NCI-H2171 (cell line): ENCODE data around the gene ARRDC4.

ENCODE experiments used
- DNase-seq: peaks from one replicate; lab custom pipeline; 2025; lab: John Stamatoyannopoulos, UW

The ARRDC4 gene

DNA sequence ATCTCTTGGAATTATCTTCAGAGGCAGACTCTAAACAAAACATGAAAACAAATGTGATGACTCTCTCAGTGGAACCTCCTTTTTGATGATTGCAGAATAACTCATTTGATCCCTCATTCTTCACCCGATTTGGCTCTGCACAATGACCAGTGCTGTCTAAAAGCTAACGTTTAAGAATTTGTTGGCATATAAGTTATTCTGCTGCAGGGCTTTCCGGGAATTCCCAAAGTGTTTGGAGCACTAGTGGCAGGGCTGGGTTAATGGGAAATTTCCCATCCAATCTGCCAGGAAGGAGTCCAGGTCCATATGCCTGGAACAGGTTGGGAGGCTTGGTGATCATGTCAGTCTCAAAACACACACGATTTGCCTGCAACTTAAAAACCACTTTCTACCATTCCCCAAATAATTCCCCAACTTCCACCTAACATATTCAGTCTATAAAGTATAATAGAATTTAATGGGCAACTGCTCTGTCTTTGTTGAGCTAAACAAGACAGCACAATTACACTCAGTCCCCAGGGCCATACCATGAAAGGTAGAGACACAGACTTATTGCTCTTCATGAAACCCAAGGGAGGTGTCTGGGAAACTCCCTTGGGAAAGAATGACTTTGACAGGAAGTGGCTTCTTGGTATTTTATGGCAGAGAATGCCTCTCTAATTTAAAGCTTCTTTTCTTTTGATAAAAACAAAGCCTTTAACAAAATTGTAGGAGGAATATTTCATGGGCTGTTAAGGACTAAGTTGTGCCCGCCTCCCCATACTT, 38.0 kb downstream of the ARRDC4 start:
- no peak for DNase-seq

DNA sequence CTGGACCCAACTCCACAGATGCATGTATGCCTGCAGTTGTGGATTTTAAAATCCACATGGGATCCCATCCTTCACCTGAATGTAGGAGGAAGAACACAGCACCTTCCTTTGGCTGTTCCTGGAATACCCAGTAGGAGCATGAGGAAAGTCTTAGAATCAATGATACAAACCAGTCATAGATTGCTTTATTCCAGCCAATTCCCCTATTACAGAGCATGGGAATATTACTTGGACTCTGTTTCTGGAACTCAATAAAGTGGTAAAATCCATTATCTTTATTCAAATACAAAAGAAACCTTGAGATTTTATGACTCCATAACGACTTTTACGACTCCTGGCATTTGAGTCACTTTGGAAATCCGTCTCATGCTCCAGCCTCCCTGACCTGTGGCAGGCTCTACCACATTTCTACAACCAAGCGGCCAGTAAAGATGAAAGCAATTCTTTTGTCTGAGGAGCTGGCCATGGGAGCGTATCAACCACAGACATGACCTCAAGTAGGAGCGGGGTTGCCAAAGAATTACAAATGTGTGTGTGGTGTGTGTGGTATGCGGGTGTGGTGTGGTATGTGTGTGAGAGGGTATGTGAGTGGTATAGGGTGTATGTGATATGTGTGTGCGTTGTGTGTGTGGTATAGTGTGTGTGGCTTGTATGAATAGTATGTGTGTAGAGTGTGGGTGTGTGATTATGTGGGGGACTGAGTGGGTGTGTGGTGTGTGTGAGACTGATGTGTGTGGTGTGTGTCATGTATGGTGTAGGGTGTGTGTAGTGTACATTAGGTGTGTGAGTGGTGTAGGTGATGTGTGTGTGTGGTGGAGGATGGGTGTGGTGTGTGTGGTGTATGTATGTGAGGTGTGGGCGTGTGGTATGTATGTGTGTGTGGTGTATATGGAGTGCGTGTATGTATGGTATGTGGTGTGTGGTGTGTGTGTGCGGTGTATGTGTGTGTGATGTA, 40.0 kb downstream of the ARRDC4 start:
- DNase-seq: no peak

DNA sequence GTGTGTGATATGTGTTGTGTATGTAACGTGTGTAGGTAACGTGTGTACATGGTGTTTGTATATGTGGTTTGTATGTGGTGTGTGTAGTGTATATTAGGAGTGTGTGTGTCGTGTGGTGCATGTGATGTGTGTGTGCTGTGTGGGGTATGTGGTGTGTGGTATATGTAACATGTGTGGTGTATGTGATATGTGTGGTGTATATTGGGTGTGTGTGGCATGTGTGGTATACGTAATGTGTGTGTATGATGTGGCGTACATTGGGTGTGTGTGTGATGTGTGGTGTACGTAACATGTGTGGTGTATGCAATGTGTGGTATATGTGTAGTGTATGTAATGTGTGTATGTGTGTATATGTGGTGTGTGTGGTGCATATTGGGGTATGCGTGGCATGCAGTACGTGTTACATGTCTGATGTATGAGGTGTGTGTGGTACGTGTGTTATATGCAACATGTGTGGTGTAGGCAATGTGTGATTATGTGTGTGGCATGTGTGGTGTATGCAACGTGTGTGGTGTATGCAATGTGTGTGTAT, 41.2 kb downstream of the ARRDC4 start:
- DNase-seq: no peak

DNA sequence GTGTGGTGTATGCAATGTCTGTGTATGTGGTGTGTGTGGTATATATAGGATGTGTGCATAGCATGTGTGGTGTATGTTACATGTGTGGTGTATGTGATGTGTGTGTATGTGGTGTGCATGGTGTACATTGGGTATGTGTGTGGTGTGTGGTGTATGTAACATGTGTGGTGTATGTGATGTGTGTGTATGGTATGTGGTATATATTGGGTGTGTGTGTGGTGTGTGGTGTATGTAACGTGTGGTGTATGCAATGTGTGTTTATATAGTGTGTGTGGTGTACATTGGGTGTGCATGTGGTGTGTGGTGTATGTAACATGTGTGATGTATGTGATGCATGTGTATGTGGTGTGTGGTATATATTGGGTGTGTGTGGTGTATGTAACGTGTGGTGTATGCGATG, 41.9 kb downstream of the ARRDC4 start:
- DNase-seq: no peak

DNA sequence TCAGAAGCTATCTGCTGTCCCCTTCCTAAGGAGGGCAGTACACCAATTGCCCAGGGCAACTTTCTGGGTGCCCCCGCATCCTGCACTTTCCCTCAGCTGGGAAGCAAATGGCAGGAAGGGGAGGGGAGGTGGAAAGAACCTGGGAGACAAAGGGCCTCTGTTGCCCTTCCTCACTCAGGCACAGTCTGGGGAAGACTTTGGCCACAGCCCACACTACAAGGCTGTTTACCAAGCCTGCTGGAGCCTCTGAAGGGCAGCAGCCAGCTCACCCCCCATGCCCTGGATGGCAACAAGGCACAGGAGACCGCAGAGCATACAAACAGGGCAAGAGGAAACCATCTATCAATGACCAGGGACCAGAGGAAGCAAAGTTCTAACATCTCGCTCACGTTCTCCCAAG, 42.4 kb downstream of the ARRDC4 start:
- no peak for DNase-seq

DNA sequence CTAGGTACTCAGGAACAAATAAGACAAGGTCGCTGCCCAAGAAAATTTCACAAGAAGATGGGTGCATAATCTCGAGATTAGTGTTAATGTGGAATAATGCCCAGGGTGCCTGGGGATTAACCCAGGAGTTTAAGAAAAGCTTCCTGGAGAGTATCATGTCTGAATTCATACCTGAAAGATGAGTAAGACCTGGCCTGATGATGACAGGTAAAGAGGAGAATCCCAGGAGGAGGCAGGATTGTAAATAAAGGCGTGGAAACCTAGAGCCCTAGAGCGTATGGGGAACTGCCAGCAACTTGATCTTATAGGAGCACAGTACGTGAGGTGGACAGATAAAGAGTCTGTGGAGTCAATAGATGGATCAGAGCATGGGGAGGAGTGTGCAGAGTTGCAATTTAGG, 43.0 kb downstream of the ARRDC4 start:
- no peak for DNase-seq

DNA sequence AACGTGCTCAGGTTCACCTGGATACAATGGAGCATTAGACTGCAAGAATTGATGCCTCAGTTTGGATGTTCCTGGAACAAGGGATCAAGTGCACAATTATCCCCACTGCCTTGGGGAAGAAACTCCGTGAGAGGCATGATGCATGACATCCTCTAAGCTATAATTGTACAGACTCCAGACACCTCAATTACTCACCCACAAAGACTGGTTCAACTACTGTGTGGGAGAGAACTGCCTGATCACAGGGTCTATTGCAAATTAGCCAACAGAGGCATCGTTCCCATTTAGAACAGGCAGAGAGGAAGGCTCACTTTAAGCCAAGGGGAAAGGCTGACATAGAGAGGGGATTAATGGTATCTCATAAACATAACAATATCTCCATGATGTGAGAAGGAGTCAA, 43.5 kb downstream of the ARRDC4 start:
- no peak for DNase-seq

DNA sequence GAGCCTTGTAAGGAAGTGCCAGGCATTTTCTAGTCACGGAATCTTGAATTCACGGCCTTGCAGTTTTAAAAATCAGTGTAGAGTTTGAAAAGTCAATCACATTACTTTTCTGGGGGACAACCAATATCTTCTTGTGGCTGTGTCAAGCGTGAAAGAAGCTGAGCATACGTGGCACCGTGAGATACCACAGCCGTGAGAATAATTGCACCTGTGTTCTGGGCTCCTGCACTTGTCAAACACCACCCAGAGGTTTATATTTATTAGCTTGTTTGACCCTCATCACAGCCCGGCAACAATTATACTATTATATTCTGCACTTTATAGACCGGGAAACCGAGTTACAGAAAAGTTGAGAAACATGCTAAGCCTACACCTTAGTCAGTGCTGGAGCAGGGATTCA, 45.2 kb downstream of the ARRDC4 start:
- no peak for DNase-seq

DNA sequence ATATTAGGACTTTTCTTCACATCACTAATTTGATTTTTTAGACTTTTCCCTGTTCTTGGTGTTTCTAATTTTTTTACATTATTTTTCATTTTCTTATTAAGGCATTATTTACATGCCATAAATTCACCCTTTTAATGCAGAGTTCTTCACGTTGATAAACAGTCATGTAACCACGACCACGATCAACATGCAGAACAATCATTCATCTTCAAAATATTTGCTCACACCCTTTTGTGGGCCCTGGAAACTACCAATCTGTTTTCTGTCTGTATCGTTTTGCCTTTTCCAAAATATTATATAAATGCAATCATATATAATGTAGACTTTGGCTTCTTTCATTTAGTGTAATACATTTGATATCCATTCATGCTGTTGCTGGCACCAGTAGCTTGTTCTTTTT, 48.7 kb downstream of the ARRDC4 start:
- DNase-seq: no peak

DNA sequence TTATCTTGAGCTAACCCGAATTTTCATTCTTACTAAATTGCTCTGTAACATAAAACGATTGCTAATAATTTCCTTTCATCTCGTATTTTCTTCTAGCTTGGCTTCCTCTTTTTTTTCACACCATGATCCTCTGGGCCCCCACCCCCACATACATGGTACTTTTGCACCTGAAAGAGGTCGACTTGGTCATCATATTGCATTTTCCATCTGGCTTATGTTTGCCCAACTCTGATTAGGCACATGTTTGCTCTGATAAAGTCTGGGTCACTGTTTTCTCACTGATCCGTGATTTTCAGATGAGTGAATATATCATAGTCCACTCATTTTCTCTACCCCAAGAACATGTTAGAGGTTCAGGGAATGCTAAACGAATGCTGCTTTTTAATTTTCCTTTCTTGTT, 49.5 kb downstream of the ARRDC4 start:
- DNase-seq: no peak

DNA sequence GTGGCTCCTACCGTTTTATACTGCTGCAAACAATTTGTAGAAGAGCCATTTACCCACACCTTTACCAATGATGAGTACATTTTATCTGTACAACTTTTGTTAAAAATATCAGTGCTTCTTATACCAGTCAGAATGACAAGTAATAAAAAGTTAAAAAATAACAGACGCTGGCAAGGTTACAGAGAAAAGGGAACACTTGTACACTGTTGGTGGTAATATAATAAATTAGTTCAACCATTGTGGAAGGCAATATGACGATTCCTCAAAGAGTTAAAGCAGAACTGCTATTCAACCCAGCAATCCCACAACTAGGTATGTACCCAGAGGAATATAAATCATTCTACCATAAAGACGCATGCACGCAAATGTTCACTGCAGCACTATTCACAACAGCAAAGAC, 51.9 kb downstream of the ARRDC4 start:
- no peak for DNase-seq

DNA sequence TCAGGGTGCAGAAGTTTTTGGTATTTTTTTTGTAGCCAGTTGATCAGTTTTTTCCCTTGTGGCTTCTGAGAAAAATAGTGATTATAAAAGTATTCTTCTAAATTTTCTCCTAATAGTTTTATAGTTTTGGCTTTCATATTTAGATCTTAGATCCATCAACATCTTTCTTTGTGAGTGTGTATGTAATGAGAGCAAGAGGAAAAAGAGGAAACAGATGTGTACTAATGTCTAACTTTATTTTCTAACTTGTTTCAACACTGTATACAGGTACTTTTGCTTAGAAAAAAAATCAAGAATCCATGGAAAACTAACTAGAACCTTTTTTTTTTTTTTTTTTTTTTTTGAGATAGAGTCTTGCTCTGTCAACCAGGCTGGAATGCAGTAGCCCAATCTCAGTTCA, 53.1 kb downstream of the ARRDC4 start:
- DNase-seq: no peak

DNA sequence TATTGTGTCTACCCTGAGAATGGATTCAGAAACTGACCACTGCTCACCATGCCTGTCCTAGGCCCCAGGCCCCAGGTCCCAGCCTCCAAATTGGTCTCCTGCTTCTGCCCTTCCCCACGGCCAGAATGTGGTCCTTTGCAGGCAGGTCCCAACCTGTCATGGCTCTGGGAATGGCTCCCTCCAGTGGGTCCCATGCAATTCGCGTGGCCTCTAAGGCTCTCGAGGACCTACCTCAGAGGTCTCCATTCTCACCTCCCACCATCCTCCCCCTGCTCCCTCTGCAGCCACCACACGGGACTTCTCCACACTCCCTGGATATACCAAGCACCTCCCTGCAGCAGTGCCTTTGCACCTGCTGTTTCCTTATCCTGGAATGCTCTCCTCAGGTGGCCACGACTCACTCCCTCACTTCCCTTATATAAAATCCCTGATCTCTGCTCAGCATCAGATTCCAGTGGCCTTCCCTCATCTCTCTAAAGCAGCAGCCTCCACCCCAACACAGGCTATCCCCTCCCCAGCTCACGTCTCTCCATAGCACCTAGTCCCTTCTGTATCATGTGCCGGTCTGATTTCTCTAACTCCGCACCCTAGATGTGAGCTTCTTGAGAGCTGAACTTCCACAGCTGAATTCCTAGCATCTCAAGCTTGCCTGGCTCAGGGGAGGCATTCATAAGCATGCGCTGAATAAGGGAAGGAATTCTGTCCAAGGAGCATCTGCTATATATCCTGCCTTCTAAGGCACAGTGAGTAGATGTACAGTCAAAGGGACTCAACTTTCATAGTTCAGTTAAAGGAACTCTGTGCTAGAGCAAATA, 56.9 kb downstream of the ARRDC4 start:
- no peak for DNase-seq

DNA sequence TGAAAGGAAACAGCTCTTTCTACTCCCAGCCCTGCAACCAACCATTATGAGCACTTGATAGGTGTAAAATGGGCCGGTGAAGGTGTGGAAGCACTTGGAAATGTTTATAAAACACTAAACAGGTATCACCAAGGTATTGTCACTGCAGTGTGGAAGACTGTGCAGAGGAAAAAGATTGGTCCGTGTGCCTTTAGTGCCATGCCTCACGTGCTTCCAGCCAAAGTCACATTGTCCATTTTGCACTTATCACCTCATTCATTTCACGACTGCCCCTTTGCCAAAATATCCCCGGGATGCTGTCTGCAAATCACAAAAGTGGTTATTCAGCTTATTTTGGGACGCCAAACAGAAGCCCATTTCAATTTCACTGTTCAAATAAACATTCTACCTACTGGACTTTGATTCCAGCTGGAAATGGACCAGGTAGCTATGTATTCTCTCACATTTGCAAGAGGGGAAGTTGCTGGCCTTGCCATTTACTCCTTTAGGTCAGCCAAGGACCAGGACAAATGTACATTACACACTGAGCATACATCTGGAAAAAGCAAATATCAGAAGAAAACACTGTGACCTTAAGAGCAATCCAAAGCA, 58.4 kb downstream of the ARRDC4 start:
- no peak for DNase-seq
